GM12801 (cell line): ENCODE data around the gene DNAJB12.

ENCODE experiments used
- CTCF ChIP-seq: IDR thresholded peaks from one replicate; pipeline ENCODE4 v1.5.1; 2011; ENCODE audit warnings: control low read depth; ENCODE audit not compliant: insufficient read length; ENCODE audit errors: extremely low read depth

The DNAJB12 gene

DNA sequence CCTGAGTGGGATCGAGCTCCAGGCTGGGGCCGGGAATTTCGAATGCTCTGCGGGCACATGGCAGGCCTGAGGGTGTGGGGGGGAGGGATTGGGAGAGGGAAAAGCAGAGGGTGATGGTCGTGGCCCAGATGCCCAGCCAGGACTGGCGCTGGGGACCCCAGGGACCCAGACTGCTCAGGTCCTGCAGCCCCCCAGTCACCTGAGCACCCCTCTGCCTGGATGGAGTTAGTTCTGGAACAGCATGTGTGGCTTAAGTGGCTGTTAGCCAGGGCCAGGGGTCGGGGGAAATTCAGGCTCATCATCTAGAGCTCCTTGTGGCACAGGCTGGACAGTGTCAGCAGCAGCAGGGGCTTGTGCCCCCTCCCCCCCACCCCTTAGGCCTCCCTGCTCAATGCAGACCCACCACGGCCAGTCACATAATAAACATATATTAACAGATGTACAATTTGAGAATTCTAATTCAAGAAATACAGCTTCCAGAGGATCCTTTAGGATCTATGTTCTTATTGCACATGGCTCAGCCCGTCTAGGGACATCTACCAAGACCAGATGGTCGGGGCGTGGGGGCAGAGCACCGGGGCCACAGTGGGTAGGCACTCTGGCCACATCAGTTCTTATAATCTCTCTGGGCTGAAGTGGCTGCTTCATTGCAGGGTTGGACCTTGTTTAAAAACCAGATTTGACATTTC is 22.2 kb downstream of the DNAJB12 start:
- no peak for TF ChIP-seq CTCF

- TF ChIP-seq CTCF, result no peak
Observed at GRCh38 chr10:72331575-72332422, 22.9 kb downstream of the DNAJB12 start.

GRCh38 chr10:72330069-72330426 is 24.7 kb downstream of the DNAJB12 start:
- no peak for TF ChIP-seq CTCF

DNA sequence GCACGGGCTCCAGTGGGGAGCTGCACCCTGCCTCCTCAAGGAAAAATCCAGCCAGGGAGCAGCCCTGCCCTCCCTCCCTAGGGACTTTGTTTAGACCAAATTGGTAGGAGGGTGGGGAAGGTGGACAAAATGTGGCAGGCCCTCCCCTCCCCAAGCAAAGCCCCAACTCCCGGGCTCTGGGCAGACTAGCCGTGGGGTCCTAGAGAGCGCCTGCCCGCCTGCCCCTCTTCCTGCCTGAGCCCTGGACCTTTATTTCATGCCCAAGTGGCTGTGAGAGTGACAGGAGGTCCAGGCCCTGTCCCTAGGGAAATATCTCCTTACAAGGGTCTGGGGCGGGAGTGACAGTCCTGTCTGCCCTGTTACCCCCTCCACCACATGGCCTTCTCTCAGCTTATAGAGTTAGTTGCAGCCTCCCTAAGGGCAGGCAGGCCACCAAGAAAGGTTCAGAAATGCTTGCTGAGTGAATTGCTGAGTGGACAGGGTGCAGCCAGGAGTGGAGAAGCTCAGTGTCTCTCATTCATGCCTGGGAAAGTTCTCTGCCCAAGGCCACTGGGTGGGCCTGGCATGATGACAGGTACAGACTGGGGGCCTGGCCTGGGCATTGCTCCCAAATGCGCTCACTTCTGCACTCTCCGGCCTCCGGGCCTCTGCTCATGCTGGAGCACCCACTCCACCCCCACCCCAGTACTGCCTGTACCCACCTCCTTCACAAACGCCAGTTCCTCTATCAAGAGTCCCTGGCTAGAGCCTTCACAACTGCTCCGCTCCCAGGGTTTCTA is 25.2 kb downstream of the DNAJB12 start:
- TF ChIP-seq CTCF, result no peak

- TF ChIP-seq CTCF, result no peak
Observed at GRCh38 chr10:72328829-72329204, 25.9 kb downstream of the DNAJB12 start.

GRCh38 chr10:72328045-72328828 is 26.5 kb downstream of the DNAJB12 start:
- TF ChIP-seq CTCF, result no peak
